IMR-90 (cell line): Measurements from ENCODE around the gene NSF. TPM values are rescaled to one million over a fixed set of nuclear protein-coding genes. Genes with fewer than 3 reads are reported as not detected.

Source experiments
- ATAC-seq: fragments of 200-7000 bp; cut with Tn5 transposase; 2 replicates; pipeline ENCODE4 v1.9.1; 2020; ENCODE audit warnings: low read depth, mild to moderate bottlenecking, moderate library complexity
- BruUV-seq: library from RNA; stranded (reverse); fragments of 400-500 nt; replicated peaks from 2 replicates; lab custom pipeline; 2021; lab: Mats Ljungman, UMichigan
- CTCF ChIA-PET: fragments of 300-600 bp; formaldehyde crosslinking; extraction: SDS; loops from one replicate; lab custom pipeline; 2021; ENCODE audit warnings: antibody characterized with exemption; lab: Yijun Ruan, JAX
- POLR2A ChIA-PET: fragments of 300-600 bp; sonication (Branson Sonifier 250); formaldehyde crosslinking; loops from one replicate; lab custom pipeline; 2022; ENCODE audit warnings: antibody characterized with exemption; ENCODE audit not compliant: unreplicated experiment; lab: Charles Lee
- DNase-seq: peaks from one replicate; pipeline ENCODE4 v3.0.0; 2013
- H2AFZ ChIP-seq: replicated peaks from 2 replicates; pipeline ENCODE3; 2013; ENCODE audit warnings: low read length, mild to moderate bottlenecking; ENCODE audit not compliant: poor library complexity
- H2AK5ac ChIP-seq: 2 replicates; pipeline ENCODE4 v1.6.1; 2013; ENCODE audit warnings: low read depth, low read length, inconsistent platforms
- H2AK9ac ChIP-seq: replicated peaks from 2 replicates; pipeline ENCODE3; 2013; ENCODE audit warnings: mild to moderate bottlenecking, low read depth, low read length, moderate library complexity; ENCODE audit not compliant: poor library complexity
- H2BK120ac ChIP-seq: 2 replicates; pipeline ENCODE4 v1.6.1; 2013; ENCODE audit warnings: low read depth, low read length, inconsistent platforms
- H2BK15ac ChIP-seq: 3 replicates; pipeline ENCODE4 v1.6.1; 2013; ENCODE audit warnings: low read depth, low read length, inconsistent platforms
- H2BK20ac ChIP-seq: 2 replicates; pipeline ENCODE4 v1.6.1; 2013; ENCODE audit warnings: low read depth, mild to moderate bottlenecking, inconsistent platforms, low read length, moderate library complexity
- H2BK5ac ChIP-seq: 2 replicates; pipeline ENCODE4 v1.6.1; 2013; ENCODE audit warnings: mild to moderate bottlenecking, low read depth, low read length, inconsistent platforms; ENCODE audit not compliant: poor library complexity, severe bottlenecking
- H3K14ac ChIP-seq: replicated peaks from 2 replicates; pipeline ENCODE4 v1.6.1; 2013; ENCODE audit warnings: low read depth, low read length, inconsistent platforms
- H3K18ac ChIP-seq: 2 replicates; pipeline ENCODE4 v1.6.1; 2013; ENCODE audit warnings: low read depth, low read length, control low read depth
- H3K23ac ChIP-seq: 2 replicates; pipeline ENCODE4 v1.6.1; 2013; ENCODE audit warnings: low read depth, low read length, inconsistent platforms
- H3K27ac ChIP-seq: 2 replicates; pipeline ENCODE4 v1.5.1; 2013; ENCODE audit warnings: mild to moderate bottlenecking, control low read depth, low read length; ENCODE audit not compliant: insufficient read depth
- H3K27me3 ChIP-seq: 2 replicates; pipeline ENCODE4 v1.6.1; 2013; ENCODE audit warnings: low read length; ENCODE audit not compliant: control insufficient read depth, insufficient read depth
- H3K36me3 ChIP-seq: 2 replicates; pipeline ENCODE4 v1.6.1; 2013; ENCODE audit warnings: low read length, mixed read lengths; ENCODE audit not compliant: control insufficient read depth, insufficient read depth
- H3K4ac ChIP-seq: 2 replicates; pipeline ENCODE4 v1.6.1; 2013; ENCODE audit warnings: low read depth, low read length, inconsistent platforms
- H3K4me1 ChIP-seq: 2 replicates; pipeline ENCODE4 v1.6.1; 2013; ENCODE audit warnings: low read length, mixed read lengths; ENCODE audit not compliant: control insufficient read depth, insufficient read depth
- H3K4me2 ChIP-seq: 2 replicates; pipeline ENCODE4 v1.6.1; 2013; ENCODE audit warnings: low read depth, mild to moderate bottlenecking, control low read depth, low read length, moderate library complexity
- H3K4me3 ChIP-seq: 2 replicates; pipeline ENCODE4 v1.5.1; 2013; ENCODE audit warnings: low read depth, mild to moderate bottlenecking, control low read depth, low read length, moderate library complexity; ENCODE audit not compliant: insufficient read depth
- H3K56ac ChIP-seq: 2 replicates; pipeline ENCODE4 v1.6.1; 2013; ENCODE audit warnings: low read length, inconsistent platforms; ENCODE audit not compliant: insufficient read depth; ENCODE audit errors: extremely low read depth
- H3K79me1 ChIP-seq, 2 experiments: 2 replicates each; pipeline ENCODE4 v1.6.1; 2013; ENCODE audit warnings: low read length in 2 of 2, inconsistent platforms in 1 of 2, low read depth in 1 of 2
- H3K9ac ChIP-seq: 2 replicates; pipeline ENCODE4 v1.6.1; 2013; ENCODE audit warnings: low read depth, low read length, control low read depth
- H3K9me1 ChIP-seq: 2 replicates; pipeline ENCODE4 v1.6.1; 2013; ENCODE audit warnings: low read length, inconsistent platforms; ENCODE audit not compliant: insufficient read depth
- H3K9me3 ChIP-seq: 2 replicates; pipeline ENCODE4 v1.6.1; 2013; ENCODE audit warnings: low read length; ENCODE audit not compliant: control insufficient read depth, insufficient read depth
- H4K20me1 ChIP-seq: 2 replicates; pipeline ENCODE4 v1.6.1; 2013; ENCODE audit warnings: low read length, inconsistent platforms; ENCODE audit not compliant: insufficient read depth
- H4K5ac ChIP-seq: 2 replicates; pipeline ENCODE4 v1.6.1; 2013; ENCODE audit warnings: mild to moderate bottlenecking, low read depth, low read length, control low read depth
- H4K8ac ChIP-seq, 2 experiments: 2 replicates each; pipeline ENCODE4 v1.6.1; 2013; ENCODE audit warnings: low read depth in 2 of 2, low read length in 2 of 2, control low read depth in 1 of 2, inconsistent platforms in 1 of 2
- H4K91ac ChIP-seq: 2 replicates; pipeline ENCODE4 v1.6.1; 2013; ENCODE audit warnings: low read depth, low read length, inconsistent platforms; ENCODE audit not compliant: insufficient read depth
- BHLHE40 ChIP-seq: fragments of 150-350 bp; IDR thresholded peaks from 2 replicates; pipeline ENCODE4 v1.6.1; 2016; ENCODE audit warnings: mild to moderate bottlenecking, low read depth, low read length
- CEBPB ChIP-seq: IDR thresholded peaks from 2 replicates; pipeline ENCODE4 v1.6.1; 2012; ENCODE audit warnings: low read depth, low read length, improper control_type of control experiment
- CHD1 ChIP-seq: IDR thresholded peaks from 2 replicates; pipeline ENCODE4 v1.6.1; 2012; ENCODE audit warnings: low read depth, low read length, improper control_type of control experiment
- FOS ChIP-seq: fragments of 150-350 bp; IDR thresholded peaks from 2 replicates; pipeline ENCODE4 v1.6.1; 2016; ENCODE audit warnings: low read depth, low read length
- MAFK ChIP-seq: IDR thresholded peaks from 2 replicates; pipeline ENCODE4 v1.6.1; 2012; ENCODE audit warnings: low read depth, low read length, improper control_type of control experiment
- MAZ ChIP-seq: IDR thresholded peaks from 2 replicates; pipeline ENCODE4 v1.6.1; 2012; ENCODE audit warnings: low read depth, mild to moderate bottlenecking, low read length, improper control_type of control experiment, moderate library complexity, borderline replicate concordance
- MXI1 ChIP-seq: IDR thresholded peaks from 2 replicates; pipeline ENCODE4 v1.6.1; 2012; ENCODE audit warnings: low read depth, mild to moderate bottlenecking, low read length, moderate library complexity, borderline replicate concordance
- NFE2L2 ChIP-seq: fragments of 150-350 bp; IDR thresholded peaks from 2 replicates; pipeline ENCODE4 v1.6.1; 2016; ENCODE audit warnings: low read depth, mild to moderate bottlenecking, low read length
- POLR2A ChIP-seq: IDR thresholded peaks from 2 replicates; pipeline ENCODE4 v1.6.1; 2012; ENCODE audit warnings: mild to moderate bottlenecking, low read depth, low read length
- RAD21 ChIP-seq: IDR thresholded peaks from 2 replicates; pipeline ENCODE4 v1.6.1; 2012; ENCODE audit warnings: low read length, improper control_type of control experiment
- RCOR1 ChIP-seq: IDR thresholded peaks from 2 replicates; pipeline ENCODE4 v1.6.1; 2012; ENCODE audit warnings: mild to moderate bottlenecking, low read length, improper control_type of control experiment; ENCODE audit not compliant: insufficient replicate concordance
- RFX5 ChIP-seq: IDR thresholded peaks from 2 replicates; pipeline ENCODE4 v1.8.0; 2012; ENCODE audit warnings: low read depth, mild to moderate bottlenecking, low read length, moderate library complexity
- SMC3 ChIP-seq: fragments of 150-350 bp; IDR thresholded peaks from 2 replicates; pipeline ENCODE4 v1.6.1; 2016; ENCODE audit warnings: low read depth, mild to moderate bottlenecking, antibody characterized with exemption, low read length, moderate library complexity
- WGBS, 2 experiments: methylation state at CpG; one replicate each; pipeline versions ENCODE4 v1.1.5 to v1.1.7; 2013; ENCODE audit warnings: missing lambda C conversion rate in 2 of 2; ENCODE audit not compliant: insufficient read length in 1 of 2; ENCODE audit errors: extremely low coverage in 2 of 2; 5-methylcytosine and 5-hydroxymethylcytosine counted together
- dilution Hi-C: fragments of 300-500 bp; cut with HindIII; formaldehyde crosslinking; loops from one replicate; pipeline ENCODE4 v1.14.3; 2018; ENCODE audit warnings: low sequenced_read_pairs; ENCODE audit not compliant: unreplicated experiment
- in situ Hi-C: fragments of 300-500 bp; cut with MboI; formaldehyde crosslinking; loops from 3 replicates; pipeline ENCODE4 v1.14.3; 2019; ENCODE audit warnings: low sequenced_read_pairs, inconsistent platforms, mixed read lengths
- intact Hi-C: fragments of 100-400 bp; cut with micrococcal nuclease; formaldehyde crosslinking; loops from 2 replicates; pipeline ENCODE4 v1.10.0; 2022
- polyA plus RNA-seq, 3 experiments: library from polyadenylated mRNA; depleted of rRNA; stranded (reverse); fragments of >200 nt; gene quantifications; 2 replicates each; pipeline ENCODE4 v1.2.3, GENCODE V29; 2012; ENCODE audit warnings: low replicate concordance in 1 of 3
- total RNA-seq: library from RNA; depleted of rRNA; stranded (reverse); fragments of >200 nt; gene quantifications from 2 replicates; pipeline ENCODE4 v1.2.3, GENCODE V29; 2012
- TF ChIP-seq, protein P1 (sequence below): fragments of 150-350 bp; IDR thresholded peaks from 2 replicates; pipeline ENCODE4 v1.6.1; 2016; ENCODE audit warnings: low read depth, mild to moderate bottlenecking, low read length, moderate library complexity, borderline replicate concordance
- TF ChIP-seq, protein P2 (sequence below): fragments of 150-350 bp; IDR thresholded peaks from 2 replicates; pipeline ENCODE4 v1.6.1; 2017; ENCODE audit warnings: mild to moderate bottlenecking, antibody characterized with exemption, low read length, low read depth
- TF ChIP-seq, protein P3 (sequence below): conservative IDR thresholded peaks from 2 replicates; pipeline ENCODE4 v1.5.1; 2012; ENCODE audit warnings: mild to moderate bottlenecking, low read depth, low read length, improper control_type of control experiment

The NSF gene
- total and polyA plus RNA-seq, 2 of the 4 experiments (the other 2 are of a cell fraction): 38.9 to 110 TPM

DNA sequence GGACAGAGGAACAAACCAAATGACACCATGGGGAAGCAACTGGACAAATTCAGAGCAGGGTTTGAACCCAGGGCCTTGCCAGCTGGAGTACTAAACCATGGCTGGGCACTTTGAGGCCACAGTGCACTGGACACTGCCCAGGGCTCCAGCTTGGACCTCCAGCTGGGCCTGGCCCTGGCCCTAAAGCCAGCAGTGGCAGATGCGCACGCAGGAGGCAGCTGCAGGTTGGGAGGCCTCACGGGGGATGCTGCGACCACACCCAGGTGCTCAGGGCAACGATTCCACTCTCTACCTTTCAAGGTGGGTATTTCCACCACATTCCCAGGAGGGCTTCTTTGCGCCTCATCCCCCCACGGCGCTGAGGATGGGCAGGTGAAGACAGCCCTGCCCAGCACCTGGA is 199.1 kb downstream of the NSF start:
- H3K4me2 ChIP-seq: no peak overlapping the region
- no TSS peak for BruUV-seq

More for the DNA sequence above, 199.1 kb downstream of the NSF start:
- 100% methylated on average over 1 of the region's 8 CpGs; no CpG with 5 or more reads in 1 of the 2 experiments for WGBS, 2 experiments
- Histone ChIP-seq H4K8ac (no peak overlapping the region), H3K4ac (no peak overlapping the region), H3K4me3 (no peak overlapping the region), H3K18ac (no peak overlapping the region), H2AK9ac (no peak overlapping the region), H2BK20ac (no peak overlapping the region), H4K5ac (no peak overlapping the region), H3K4me1 (no peaks in the 10 kb centered on the region), H3K27ac (no peak overlapping the region), H3K56ac (no peak overlapping the region), H3K14ac (no peak overlapping the region), H4K20me1 (no peaks in the 10 kb centered on the region), H3K36me3 (no peaks in the 10 kb centered on the region), H3K9me3 (peaks cover 12% of the 10 kb centered on the region), H3K23ac (no peak overlapping the region), H3K27me3 (peaks cover 69% of the 10 kb centered on the region), H2AFZ (no peak overlapping the region), H3K79me1 (no peaks in the 10 kb centered on the region), H4K91ac (no peak overlapping the region), H3K9ac (no peak overlapping the region), H2BK5ac (no peak overlapping the region), H2BK15ac (no peak overlapping the region), H2BK120ac (no peak overlapping the region), H3K9me1 (no peaks in the 10 kb centered on the region), H2AK5ac (no peak overlapping the region)
- ChIA-PET POLR2A (no interaction called here), CTCF (no interaction called here)
- ATAC-seq (no peak), DNase-seq (no peak)
- intact Hi-C loops (loop anchor here (10.0 kb wide), 1 partner anchor 65 kb away; the partner anchor contains the start of gene WNT9B), dilution Hi-C loops (no loop called here), in situ Hi-C loops (no loop called here)
- TF ChIP-seq, protein P1, sequence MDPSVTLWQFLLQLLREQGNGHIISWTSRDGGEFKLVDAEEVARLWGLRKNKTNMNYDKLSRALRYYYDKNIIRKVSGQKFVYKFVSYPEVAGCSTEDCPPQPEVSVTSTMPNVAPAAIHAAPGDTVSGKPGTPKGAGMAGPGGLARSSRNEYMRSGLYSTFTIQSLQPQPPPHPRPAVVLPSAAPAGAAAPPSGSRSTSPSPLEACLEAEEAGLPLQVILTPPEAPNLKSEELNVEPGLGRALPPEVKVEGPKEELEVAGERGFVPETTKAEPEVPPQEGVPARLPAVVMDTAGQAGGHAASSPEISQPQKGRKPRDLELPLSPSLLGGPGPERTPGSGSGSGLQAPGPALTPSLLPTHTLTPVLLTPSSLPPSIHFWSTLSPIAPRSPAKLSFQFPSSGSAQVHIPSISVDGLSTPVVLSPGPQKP: no peak
- no peak for TF ChIP-seq CEBPB
- no peak for TF ChIP-seq MAZ
- no peak for TF ChIP-seq NFE2L2
- TF ChIP-seq, protein P2, sequence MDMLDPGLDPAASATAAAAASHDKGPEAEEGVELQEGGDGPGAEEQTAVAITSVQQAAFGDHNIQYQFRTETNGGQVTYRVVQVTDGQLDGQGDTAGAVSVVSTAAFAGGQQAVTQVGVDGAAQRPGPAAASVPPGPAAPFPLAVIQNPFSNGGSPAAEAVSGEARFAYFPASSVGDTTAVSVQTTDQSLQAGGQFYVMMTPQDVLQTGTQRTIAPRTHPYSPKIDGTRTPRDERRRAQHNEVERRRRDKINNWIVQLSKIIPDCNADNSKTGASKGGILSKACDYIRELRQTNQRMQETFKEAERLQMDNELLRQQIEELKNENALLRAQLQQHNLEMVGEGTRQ: no peak
- no peak for TF ChIP-seq MXI1
- TF ChIP-seq, protein P3, sequence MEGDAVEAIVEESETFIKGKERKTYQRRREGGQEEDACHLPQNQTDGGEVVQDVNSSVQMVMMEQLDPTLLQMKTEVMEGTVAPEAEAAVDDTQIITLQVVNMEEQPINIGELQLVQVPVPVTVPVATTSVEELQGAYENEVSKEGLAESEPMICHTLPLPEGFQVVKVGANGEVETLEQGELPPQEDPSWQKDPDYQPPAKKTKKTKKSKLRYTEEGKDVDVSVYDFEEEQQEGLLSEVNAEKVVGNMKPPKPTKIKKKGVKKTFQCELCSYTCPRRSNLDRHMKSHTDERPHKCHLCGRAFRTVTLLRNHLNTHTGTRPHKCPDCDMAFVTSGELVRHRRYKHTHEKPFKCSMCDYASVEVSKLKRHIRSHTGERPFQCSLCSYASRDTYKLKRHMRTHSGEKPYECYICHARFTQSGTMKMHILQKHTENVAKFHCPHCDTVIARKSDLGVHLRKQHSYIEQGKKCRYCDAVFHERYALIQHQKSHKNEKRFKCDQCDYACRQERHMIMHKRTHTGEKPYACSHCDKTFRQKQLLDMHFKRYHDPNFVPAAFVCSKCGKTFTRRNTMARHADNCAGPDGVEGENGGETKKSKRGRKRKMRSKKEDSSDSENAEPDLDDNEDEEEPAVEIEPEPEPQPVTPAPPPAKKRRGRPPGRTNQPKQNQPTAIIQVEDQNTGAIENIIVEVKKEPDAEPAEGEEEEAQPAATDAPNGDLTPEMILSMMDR: no peak
- no peak for TF ChIP-seq POLR2A
- TF ChIP-seq SMC3: no peak
- no peak for TF ChIP-seq BHLHE40
- no peak for TF ChIP-seq MAFK
- no peak for TF ChIP-seq RCOR1
- TF ChIP-seq FOS: no peak
- TF ChIP-seq RAD21: no peak
- no peak for TF ChIP-seq CHD1
- TF ChIP-seq RFX5: no peak
